Thoracic aorta (tissue), 2 donors: Measurements from ENCODE around the gene CLDN11. TPM values are rescaled to one million over a fixed set of nuclear protein-coding genes. Genes with fewer than 3 reads are reported as not detected.

Source experiments
- ATAC-seq: fragments of 150-250 bp; one replicate; pipeline ENCODE4 v1.8.0; 2017; ENCODE audit warnings: low read depth; ENCODE audit not compliant: insufficient number of reproducible peaks, low FRiP score
- DNase-seq: peaks from one replicate; pipeline ENCODE4 v3.0.0-alpha.2; 2020; ENCODE audit warnings: low spot score
- H3K27ac ChIP-seq, 2 donors: fragments of 200-600 bp; sonication (generic); 1 replicate in 1 of 2; 2 replicates in 1 of 2; pipeline ENCODE4 v1.5.1; 2016; ENCODE audit warnings: mild to moderate bottlenecking in 2 of 2, moderate library complexity in 2 of 2
- H3K27me3 ChIP-seq: fragments of 200-600 bp; sonication (generic); replicated peaks from 2 replicates; pipeline ENCODE4 v1.6.0; 2016; ENCODE audit warnings: mild to moderate bottlenecking; ENCODE audit not compliant: insufficient read depth
- H3K36me3 ChIP-seq: fragments of 200-600 bp; sonication (generic); one replicate; pipeline ENCODE4 v1.5.1; 2016
- H3K4me1 ChIP-seq, 2 donors: fragments of 200-600 bp; sonication (generic); 1 replicate in 1 of 2; 2 replicates in 1 of 2; pipeline versions ENCODE4 v1.5.1 to v1.6.0; 2016; ENCODE audit warnings: low read depth in 2 of 2, mild to moderate bottlenecking in 1 of 2; ENCODE audit not compliant: control insufficient read depth in 1 of 2
- H3K4me3 ChIP-seq: fragments of 200-600 bp; sonication (generic); 2 replicates; pipeline ENCODE4 v1.5.1; 2016; ENCODE audit warnings: mild to moderate bottlenecking
- H3K9me3 ChIP-seq: fragments of 200-600 bp; sonication (generic); 2 replicates; pipeline ENCODE4 v1.5.1; 2016
- CTCF ChIP-seq: fragments of 200-600 bp; sonication (generic); IDR thresholded peaks from one replicate; pipeline ENCODE4 v1.5.1; 2019; ENCODE audit warnings: antibody characterized with exemption
- total RNA-seq, 2 donors: library from RNA; depleted of rRNA; stranded (reverse); fragments of >200 nt; gene quantifications; one replicate each; pipeline versions ENCODE4 v1.1.0 to v1.2.3, GENCODE V29; 2016

CLDN11 gene
- total RNA-seq, 2 donors from 2014 or later, result 2.5 to 2.7 TPM

- H3K4me1 ChIP-seq, result no peaks in the 10 kb centered on the region
- H3K27me3 ChIP-seq, result no peaks in the 10 kb centered on the region
- H3K27ac ChIP-seq, result no peak overlapping the region
- ATAC-seq (no peak), DNase-seq (no peak)
- TF ChIP-seq CTCF, result no peak
- H3K36me3 ChIP-seq, result no peaks in the 10 kb centered on the region
- H3K4me3 ChIP-seq, result no peak overlapping the region
- H3K9me3 ChIP-seq, result no peaks in the 10 kb centered on the region
Observed at GRCh38 chr3:170475092-170475685, 56.5 kb downstream of the CLDN11 start.

DNA sequence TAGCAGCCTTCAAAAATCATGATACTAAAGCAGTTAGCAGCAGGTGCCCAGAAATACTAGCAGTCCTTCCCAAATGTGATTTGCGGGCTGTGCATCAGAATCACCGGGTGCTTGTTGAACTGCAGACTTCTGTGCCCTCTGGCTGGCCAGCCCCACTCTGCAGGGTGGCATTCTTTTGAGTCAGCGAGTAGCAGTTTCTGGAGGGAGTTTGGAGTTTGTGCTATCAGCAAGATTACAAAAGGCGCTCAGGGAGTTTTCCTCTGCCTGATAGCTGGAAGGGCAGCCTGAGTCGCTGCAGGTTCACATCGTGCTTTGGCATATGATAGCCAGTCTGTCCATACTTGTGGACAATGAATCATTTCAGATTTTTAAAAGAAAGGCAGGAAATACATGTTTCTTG, 57.6 kb downstream of the CLDN11 start:
- H3K4me1 ChIP-seq, result no peaks in the 10 kb centered on the region
- H3K36me3 ChIP-seq, result no peaks in the 10 kb centered on the region
- H3K9me3 ChIP-seq, result no peaks in the 10 kb centered on the region
- no peak for DNase-seq
- H3K4me3 ChIP-seq, result no peak overlapping the region
- H3K27ac ChIP-seq, result no peak overlapping the region
- no peak for TF ChIP-seq CTCF
- no peak for ATAC-seq
- no peaks in the 10 kb centered on the region for H3K27me3 ChIP-seq

GRCh38 chr3:170477395-170477794, 58.7 kb downstream of the CLDN11 start:
- no peak overlapping the region for H3K27ac ChIP-seq
- TF ChIP-seq CTCF, result no peak
- ATAC-seq (no peak), DNase-seq (no peak)
- H3K4me1 ChIP-seq, result no peaks in the 10 kb centered on the region
- no peaks in the 10 kb centered on the region for H3K27me3 ChIP-seq
- H3K9me3 ChIP-seq, result no peaks in the 10 kb centered on the region
- no peaks in the 10 kb centered on the region for H3K36me3 ChIP-seq
- no peak overlapping the region for H3K4me3 ChIP-seq

DNA sequence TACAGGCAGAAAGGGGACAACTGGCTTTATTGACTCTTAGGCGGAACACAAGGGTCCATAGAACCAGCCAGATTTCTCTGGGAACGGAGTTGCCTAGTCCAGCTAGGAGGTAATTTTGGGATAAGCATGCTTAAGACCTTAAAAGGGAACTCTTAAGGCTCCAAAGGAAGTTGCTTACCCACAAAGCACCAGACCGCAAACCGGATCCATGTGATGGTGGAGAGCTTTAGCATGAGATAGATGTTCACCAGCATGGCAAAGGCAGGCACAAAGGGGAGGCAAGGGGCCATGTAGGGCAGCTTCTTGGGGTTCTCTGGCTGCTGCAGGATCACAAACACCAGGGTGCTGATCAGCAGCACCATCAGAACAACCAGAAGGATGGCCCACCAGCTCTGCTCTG, 61.4 kb downstream of the CLDN11 start:
- no peaks in the 10 kb centered on the region for H3K27me3 ChIP-seq

DNA sequence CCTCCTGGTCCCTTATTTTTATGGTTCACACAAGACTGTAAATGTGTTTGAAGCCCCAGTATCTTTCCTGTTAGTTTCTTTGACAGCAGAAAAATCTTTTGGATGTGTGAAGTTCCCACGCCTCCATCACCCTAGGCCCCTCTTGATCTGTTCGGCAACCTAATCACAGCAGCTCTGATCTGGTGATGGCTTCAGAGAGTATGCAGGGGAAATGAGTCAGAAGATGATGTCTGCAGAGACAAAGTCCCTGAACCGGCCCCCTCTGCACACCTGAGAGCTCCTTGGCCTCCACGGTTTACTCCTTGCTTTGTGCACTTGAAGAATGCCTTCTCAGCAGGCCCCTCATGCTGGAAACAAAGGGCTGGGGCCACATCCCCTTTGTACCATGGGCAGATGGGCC, 63.5 kb downstream of the CLDN11 start:
- Histone ChIP-seq H3K27ac (no peak overlapping the region), H3K4me1 (no peaks in the 10 kb centered on the region), H3K4me3 (no peak overlapping the region), H3K36me3 (no peaks in the 10 kb centered on the region), H3K27me3 (no peaks in the 10 kb centered on the region), H3K9me3 (no peaks in the 10 kb centered on the region)
- TF ChIP-seq CTCF, result no peak
- DNase-seq, result no peak
- ATAC-seq, result no peak

More for the DNA sequence above, 61.4 kb downstream of the CLDN11 start:
- no peak for TF ChIP-seq CTCF
- ATAC-seq (no peak), DNase-seq (no peak)
- Histone ChIP-seq H3K4me1 (no peaks in the 10 kb centered on the region), H3K9me3 (no peaks in the 10 kb centered on the region), H3K36me3 (no peaks in the 10 kb centered on the region), H3K27ac (no peak overlapping the region), H3K4me3 (no peak overlapping the region)
